ENCODE results near the gene WDR17.

DNA sequence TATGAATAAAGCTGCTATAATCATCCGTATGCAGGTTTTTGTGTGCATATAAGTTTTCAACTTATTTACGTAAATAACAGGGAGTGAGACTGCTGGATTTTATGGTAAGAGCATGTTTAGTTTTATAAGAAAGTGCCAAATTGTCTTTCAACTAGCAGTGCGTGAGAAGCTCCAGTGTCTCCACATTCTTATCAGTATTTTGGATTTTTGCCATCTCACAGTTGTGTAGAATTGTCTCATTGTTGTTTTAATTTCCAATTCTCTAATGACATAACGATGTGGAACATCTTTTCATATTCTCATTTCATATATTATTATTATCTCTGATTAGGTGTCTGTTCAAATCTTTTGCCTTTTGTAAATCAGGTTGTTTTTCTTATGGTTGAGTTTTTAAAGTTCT lies 49.0 kb upstream of the WDR17 start:
- TF ChIP-seq, protein P1, sequence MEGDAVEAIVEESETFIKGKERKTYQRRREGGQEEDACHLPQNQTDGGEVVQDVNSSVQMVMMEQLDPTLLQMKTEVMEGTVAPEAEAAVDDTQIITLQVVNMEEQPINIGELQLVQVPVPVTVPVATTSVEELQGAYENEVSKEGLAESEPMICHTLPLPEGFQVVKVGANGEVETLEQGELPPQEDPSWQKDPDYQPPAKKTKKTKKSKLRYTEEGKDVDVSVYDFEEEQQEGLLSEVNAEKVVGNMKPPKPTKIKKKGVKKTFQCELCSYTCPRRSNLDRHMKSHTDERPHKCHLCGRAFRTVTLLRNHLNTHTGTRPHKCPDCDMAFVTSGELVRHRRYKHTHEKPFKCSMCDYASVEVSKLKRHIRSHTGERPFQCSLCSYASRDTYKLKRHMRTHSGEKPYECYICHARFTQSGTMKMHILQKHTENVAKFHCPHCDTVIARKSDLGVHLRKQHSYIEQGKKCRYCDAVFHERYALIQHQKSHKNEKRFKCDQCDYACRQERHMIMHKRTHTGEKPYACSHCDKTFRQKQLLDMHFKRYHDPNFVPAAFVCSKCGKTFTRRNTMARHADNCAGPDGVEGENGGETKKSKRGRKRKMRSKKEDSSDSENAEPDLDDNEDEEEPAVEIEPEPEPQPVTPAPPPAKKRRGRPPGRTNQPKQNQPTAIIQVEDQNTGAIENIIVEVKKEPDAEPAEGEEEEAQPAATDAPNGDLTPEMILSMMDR (conservative IDR thresholded peaks at IDR 0.05 in 1 of 2, IDR thresholded peaks at IDR 0.05 in 1 of 2; ENCODE audit: low read depth in 1 of 2, low read length in 2 of 2): no peak
- TF ChIP-seq EZH2 (IDR thresholded peaks at IDR 0.05; ENCODE audit: low read length, missing control alignments): no peak
